NCI-H526 (cell line): ENCODE results near the gene NEK6.

Experiments
- DNase-seq, 2 experiments: peaks; one replicate each; lab custom pipeline; 2025; lab: John Stamatoyannopoulos, UW

Gene NEK6

GRCh38 chr9:124257844-124258606, at the start of gene NEK6:
TSS of gene NEK6 (plus strand) at chr9:124257949. CDS start at chr9:124301965, 44,016 bp downstream.
- DNase-seq: peak in 1 of 2 experiments; percentile 47

GRCh38 chr9:124208571-124208970, 49.2 kb upstream of the NEK6 start:
- DNase-seq: no peak

GRCh38 chr9:124209279-124209678, 48.5 kb upstream of the NEK6 start:
- DNase-seq: no peak

- DNase-seq: no peak
Measured at GRCh38 chr9:124209774-124210173, 48.0 kb upstream of the NEK6 start.

- DNase-seq: no peak
Measured at GRCh38 chr9:124210697-124211096, 47.1 kb upstream of the NEK6 start.

GRCh38 chr9:124212381-124213050, 45.2 kb upstream of the NEK6 start:
- DNase-seq: no peak

GRCh38 chr9:124213396-124213795, 44.4 kb upstream of the NEK6 start:
- DNase-seq: no peak

GRCh38 chr9:124214116-124214515, 43.6 kb upstream of the NEK6 start:
- no peak for DNase-seq

- DNase-seq: no peak
Measured at GRCh38 chr9:124214596-124215367, 43.0 kb upstream of the NEK6 start.

GRCh38 chr9:124215368-124215910, 42.3 kb upstream of the NEK6 start:
- DNase-seq: no peak

GRCh38 chr9:124215956-124216355, 41.8 kb upstream of the NEK6 start:
- DNase-seq: no peak

- no peak for DNase-seq
Measured at GRCh38 chr9:124216474-124217176, 41.1 kb upstream of the NEK6 start.

- DNase-seq: no peak
Measured at GRCh38 chr9:124217836-124218437, 39.8 kb upstream of the NEK6 start.

- DNase-seq: no peak
Measured at GRCh38 chr9:124218438-124218982, 39.2 kb upstream of the NEK6 start.

GRCh38 chr9:124218987-124219461, 38.7 kb upstream of the NEK6 start:
- DNase-seq: no peak

- DNase-seq: peak in 1 of 2 experiments; percentile 7
Measured at GRCh38 chr9:124220946-124221451, 36.8 kb upstream of the NEK6 start.

GRCh38 chr9:124221676-124222075, 36.1 kb upstream of the NEK6 start:
- no peak for DNase-seq

- DNase-seq: no peak
Measured at GRCh38 chr9:124222109-124222508, 35.6 kb upstream of the NEK6 start.

- DNase-seq: peak in 1 of 2 experiments; percentile 5
Measured at GRCh38 chr9:124222918-124223720, 34.6 kb upstream of the NEK6 start.

GRCh38 chr9:124225945-124226344, 31.8 kb upstream of the NEK6 start:
- no peak for DNase-seq
